Uterus (tissue), 4 donors: ENCODE results near the gene CHIA. TPM values are rescaled to one million over a fixed set of nuclear protein-coding genes. Genes with fewer than 3 reads are reported as not detected.
"Not testable (repeated sequence)": the region's sequence is repeated elsewhere in the genome, so short reads cannot be mapped to it uniquely, and the experiment has no call there.

Experiments used
- DNase-seq, 2 donors: peaks; one replicate each; pipeline ENCODE4 v3.0.0-alpha.2; 2019 to 2020
- H3K27ac ChIP-seq, 2 donors: fragments of 200-600 bp; sonication (generic); 1 replicate in 1 of 2; 2 replicates in 1 of 2; pipeline ENCODE4 v1.5.1; 2016 to 2018
- H3K27me3 ChIP-seq, 2 donors: fragments of 200-600 bp; sonication (generic); one replicate each; pipeline ENCODE4 v1.5.1; 2018 to 2019; ENCODE audit warnings: control low read depth in 1 of 2
- H3K36me3 ChIP-seq, 2 donors: fragments of 200-600 bp; sonication (generic); one replicate each; pipeline ENCODE4 v1.5.1; 2019; ENCODE audit warnings: control low read depth in 1 of 2
- H3K4me1 ChIP-seq, 2 donors: fragments of 200-600 bp; sonication (generic); one replicate each; pipeline ENCODE4 v1.5.1; 2018 to 2019; ENCODE audit warnings: control low read depth in 1 of 2
- H3K4me3 ChIP-seq, 2 donors: fragments of 200-600 bp; sonication (generic); 1 replicate in 1 of 2; 2 replicates in 1 of 2; pipeline ENCODE4 v1.5.1; 2018 to 2019; ENCODE audit warnings: mild to moderate bottlenecking in 1 of 2
- H3K9me3 ChIP-seq, 2 donors: fragments of 200-600 bp; sonication (generic); one replicate each; pipeline ENCODE4 v1.5.1; 2019; ENCODE audit warnings: control low read depth in 1 of 2
- POLR2A ChIP-seq, 2 donors: fragments of 450-650 bp; IDR thresholded peaks; one replicate each; pipeline ENCODE4 v1.6.1; 2016; ENCODE audit warnings: antibody characterized with exemption in 2 of 2, mild to moderate bottlenecking in 1 of 2, moderate library complexity in 1 of 2
- intact Hi-C: fragments of 100-400 bp; cut with DNase I; formaldehyde crosslinking; loops from one replicate; pipeline ENCODE4 v1.15.1; 2023; ENCODE audit warnings: low total_unique reads
- total RNA-seq, 4 donors: library from RNA; depleted of rRNA in 3 of 4; stranded (reverse); fragments of >200 nt in 3 of 4; gene quantifications; one replicate each; pipeline versions ENCODE4 v1.1.0 to v1.2.4, GENCODE V29; 2014 to 2023
- TF ChIP-seq, protein P1 (sequence below), 4 experiments: fragments of 200-600 bp in 2 of 4; fragments of 450-650 bp in 2 of 4; sonication (generic) in 2 of 4; IDR thresholded peaks; one replicate each; pipeline ENCODE4 v1.5.1; 2016 to 2019; ENCODE audit warnings: antibody characterized with exemption in 4 of 4, mild to moderate bottlenecking in 2 of 4, moderate library complexity in 1 of 4
- donor health status: DM: yes; HTN: yes; CAD: no.

CHIA gene
- total RNA-seq, 4 donors from 2014 or later, result 0.14 TPM; not detected in 3

GRCh38 chr1:111323231-111323630 lies 32.6 kb downstream of the CHIA start:
- H3K36me3 ChIP-seq, result no peaks in the 10 kb centered on the region
- intact Hi-C loops, result no loop called here
- no peaks in the 10 kb centered on the region for H3K9me3 ChIP-seq
- no peak overlapping the region for H3K27ac ChIP-seq
- TF ChIP-seq, protein P1, sequence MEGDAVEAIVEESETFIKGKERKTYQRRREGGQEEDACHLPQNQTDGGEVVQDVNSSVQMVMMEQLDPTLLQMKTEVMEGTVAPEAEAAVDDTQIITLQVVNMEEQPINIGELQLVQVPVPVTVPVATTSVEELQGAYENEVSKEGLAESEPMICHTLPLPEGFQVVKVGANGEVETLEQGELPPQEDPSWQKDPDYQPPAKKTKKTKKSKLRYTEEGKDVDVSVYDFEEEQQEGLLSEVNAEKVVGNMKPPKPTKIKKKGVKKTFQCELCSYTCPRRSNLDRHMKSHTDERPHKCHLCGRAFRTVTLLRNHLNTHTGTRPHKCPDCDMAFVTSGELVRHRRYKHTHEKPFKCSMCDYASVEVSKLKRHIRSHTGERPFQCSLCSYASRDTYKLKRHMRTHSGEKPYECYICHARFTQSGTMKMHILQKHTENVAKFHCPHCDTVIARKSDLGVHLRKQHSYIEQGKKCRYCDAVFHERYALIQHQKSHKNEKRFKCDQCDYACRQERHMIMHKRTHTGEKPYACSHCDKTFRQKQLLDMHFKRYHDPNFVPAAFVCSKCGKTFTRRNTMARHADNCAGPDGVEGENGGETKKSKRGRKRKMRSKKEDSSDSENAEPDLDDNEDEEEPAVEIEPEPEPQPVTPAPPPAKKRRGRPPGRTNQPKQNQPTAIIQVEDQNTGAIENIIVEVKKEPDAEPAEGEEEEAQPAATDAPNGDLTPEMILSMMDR (IDR thresholded peaks at IDR 0.05), result no peak
- TF ChIP-seq POLR2A (IDR thresholded peaks at IDR 0.05), result no peak
- no peaks in the 10 kb centered on the region for H3K27me3 ChIP-seq
- no peaks in the 10 kb centered on the region for H3K4me1 ChIP-seq
- DNase-seq, result no peak
- no peak overlapping the region for H3K4me3 ChIP-seq

GRCh38 chr1:111332190-111332589 lies 41.5 kb downstream of the CHIA start:
- Histone ChIP-seq H3K27me3 (no peaks in the 10 kb centered on the region), H3K9me3 (no peaks in the 10 kb centered on the region), H3K36me3 (no peaks in the 10 kb centered on the region), H3K27ac (no peak overlapping the region), H3K4me1 (no peaks in the 10 kb centered on the region), H3K4me3 (no peak overlapping the region)
- intact Hi-C loops, result no loop called here
- no peak for TF ChIP-seq POLR2A (IDR thresholded peaks at IDR 0.05)
- TF ChIP-seq, protein P1 (IDR thresholded peaks at IDR 0.05), result no peak
- DNase-seq, result no peak

- Histone ChIP-seq H3K4me3 (no peak overlapping the region), H3K27me3 (no peaks in the 10 kb centered on the region), H3K9me3 (no peaks in the 10 kb centered on the region), H3K36me3 (no peaks in the 10 kb centered on the region), H3K4me1 (no peaks in the 10 kb centered on the region), H3K27ac (no peak overlapping the region)
- intact Hi-C loops, result no loop called here
- TF ChIP-seq, protein P1 (IDR thresholded peaks at IDR 0.05), result peak in 1 of 4 experiments; percentile 25
- no peak for TF ChIP-seq POLR2A (IDR thresholded peaks at IDR 0.05)
- no peak for DNase-seq
Measured at GRCh38 chr1:111334169-111334568, 43.5 kb downstream of the CHIA start.

DNA sequence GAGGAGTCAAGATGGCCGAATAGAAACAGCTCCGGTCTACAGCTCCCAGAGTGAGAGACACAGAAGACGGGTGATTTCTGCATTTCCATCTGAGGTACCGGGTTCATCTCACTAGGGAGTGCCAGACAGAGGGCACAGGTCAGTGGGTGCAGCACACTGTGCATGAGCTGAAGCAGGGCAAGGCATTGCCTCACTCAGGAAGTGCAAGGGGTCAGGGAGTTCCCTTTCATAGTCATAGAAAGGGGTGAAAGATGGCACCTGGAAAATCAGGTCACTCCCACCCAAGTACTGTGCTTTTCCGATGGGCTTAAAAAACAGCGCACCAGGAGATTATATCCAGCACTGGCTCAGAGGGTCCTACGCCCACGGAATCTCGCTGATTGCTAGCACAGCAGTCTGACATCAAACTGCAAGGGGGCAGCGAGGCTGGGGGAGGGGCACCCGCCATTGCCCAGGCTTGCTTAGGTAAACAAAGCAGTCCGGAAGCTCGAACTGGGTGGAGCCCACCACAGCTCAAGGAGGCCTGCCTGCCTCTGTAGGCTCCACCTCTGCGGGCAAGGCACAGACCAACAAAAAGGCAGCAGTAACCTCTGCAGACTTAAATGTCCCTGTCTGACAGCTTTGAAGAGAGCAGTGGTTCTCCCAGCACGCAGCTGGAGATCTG lies 44.7 kb downstream of the CHIA start:
- intact Hi-C loops, H3K4me1 ChIP-seq, H3K36me3 ChIP-seq, H3K27ac ChIP-seq, H3K4me3 ChIP-seq, H3K27me3 ChIP-seq, DNase-seq, H3K9me3 ChIP-seq: not testable (repeated sequence)

GRCh38 chr1:111338849-111339248 lies 48.2 kb downstream of the CHIA start:
- H3K36me3 ChIP-seq, H3K27ac ChIP-seq, H3K27me3 ChIP-seq, H3K9me3 ChIP-seq, H3K4me1 ChIP-seq, H3K4me3 ChIP-seq, intact Hi-C loops, DNase-seq: not testable (repeated sequence)

DNA sequence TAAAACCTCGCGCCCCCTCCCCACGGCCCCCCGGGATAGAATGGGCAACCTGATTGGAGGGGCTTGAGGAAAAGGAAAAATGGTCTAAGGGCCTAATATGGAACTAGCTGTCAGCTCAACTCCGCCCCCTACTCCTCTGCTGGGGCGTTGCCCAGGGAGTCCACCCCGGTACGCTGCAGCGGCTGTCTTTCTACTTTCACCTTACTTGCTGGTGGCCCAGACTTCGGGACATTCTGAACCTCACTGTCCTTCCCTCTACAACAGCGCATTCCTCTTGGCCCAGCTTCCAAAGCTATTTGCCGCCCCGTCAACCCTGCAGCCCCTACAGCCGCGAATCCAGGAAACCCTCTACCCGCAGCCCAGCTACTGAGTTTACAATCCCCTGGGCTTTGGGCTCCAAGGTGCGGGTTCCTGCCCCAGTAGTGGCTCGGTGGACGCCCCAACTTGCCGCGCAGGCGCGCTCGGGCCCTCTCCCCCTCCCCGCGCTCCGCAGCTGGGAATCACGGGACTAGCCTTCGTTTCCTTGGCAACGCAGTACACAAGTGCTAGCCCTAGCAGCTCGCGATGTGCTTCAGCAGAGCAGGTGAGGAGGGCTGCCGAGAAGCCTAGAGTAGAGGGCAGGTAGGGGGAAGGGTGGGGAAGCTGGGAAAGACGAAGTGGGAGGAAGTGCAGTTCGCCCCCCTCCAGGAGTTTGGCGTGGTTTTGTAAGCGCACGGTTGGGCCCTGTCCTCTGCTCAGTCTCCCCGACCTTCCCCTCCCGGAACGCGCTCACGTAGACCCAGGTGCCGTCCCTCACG lies 55.6 kb downstream of the CHIA start:
- Histone ChIP-seq H3K27ac (peak overlapping the region; percentile 83 to 86), H3K4me1 (no peaks in the 10 kb centered on the region), H3K4me3 (peak overlapping the region; percentile 50 to 71), H3K36me3 (no peaks in the 10 kb centered on the region), H3K27me3 (no peaks in the 10 kb centered on the region), H3K9me3 (no peaks in the 10 kb centered on the region)
- intact Hi-C loops, result no loop called here
- TF ChIP-seq POLR2A (IDR thresholded peaks at IDR 0.05), result peak in 1 of 2 donors; percentile 30
- TF ChIP-seq, protein P1 (IDR thresholded peaks at IDR 0.05), result no peak
- peak; percentile 83 to 84 for DNase-seq
